Stimulated activated CD8-positive, alpha-beta memory T cell treated with anti-CD3 and anti-CD28 coated beads, Interleukin-4, amount 100 ng/mL, for 24 hours (primary cell): ENCODE results near the gene MPP2.
"Not testable (repeated sequence)": the region's sequence is repeated elsewhere in the genome, so short reads cannot be mapped to it uniquely, and the experiment has no call there.

Source experiments
- DNase-seq: peaks from one replicate; pipeline ENCODE4 v3.0.0-alpha.2; 2020; ENCODE audit warnings: low read depth

The MPP2 gene

DNA sequence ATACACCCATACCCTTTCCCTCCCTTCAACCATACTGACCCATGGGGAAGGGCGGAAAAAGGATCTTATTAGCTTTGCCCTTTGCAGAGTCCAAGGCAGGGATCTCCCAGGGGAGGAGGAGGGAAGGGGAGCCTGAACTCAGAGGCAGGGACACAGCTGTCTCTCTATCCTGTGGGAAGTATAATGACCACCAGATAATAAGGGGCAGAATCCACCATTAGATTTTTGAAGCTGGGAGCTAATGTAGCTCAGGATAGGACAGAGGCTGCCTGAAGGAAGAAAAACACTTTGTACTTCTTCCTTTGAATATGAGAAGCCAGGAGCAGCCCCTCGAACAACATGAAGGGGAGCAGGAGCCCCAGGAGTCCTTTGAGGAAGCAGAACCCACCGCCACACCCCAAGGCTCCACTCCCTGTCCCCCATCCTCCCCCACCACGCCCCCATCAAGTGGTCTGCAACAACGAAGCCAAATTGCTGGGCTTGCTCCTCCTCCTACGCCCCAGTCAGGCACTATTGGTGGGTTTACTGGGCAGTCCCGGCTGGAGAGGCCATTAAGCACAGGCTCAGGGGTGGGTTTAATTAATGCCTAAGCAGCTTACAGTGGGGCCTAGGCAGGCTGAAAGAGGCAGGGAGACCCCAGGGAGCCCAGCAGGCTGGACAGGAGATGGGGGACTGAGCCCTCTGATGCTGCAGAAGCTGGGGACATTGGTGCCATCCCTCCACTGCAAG, 5.3 kb downstream of the MPP2 start:
- DNase-seq, result no peak

GRCh38 chr17:43900858-43901754, 6.2 kb downstream of the MPP2 start:
- no peak for DNase-seq

GRCh38 chr17:43900183-43900857, 7.0 kb downstream of the MPP2 start:
- DNase-seq, result peak; percentile 71

- no peak for DNase-seq
Measured at GRCh38 chr17:43898446-43898845, 8.9 kb downstream of the MPP2 start.

- no peak for DNase-seq
Measured at GRCh38 chr17:43897831-43898230, 9.5 kb downstream of the MPP2 start.

GRCh38 chr17:43894494-43894893, 12.8 kb downstream of the MPP2 start:
- DNase-seq, result not testable (repeated sequence)

DNA sequence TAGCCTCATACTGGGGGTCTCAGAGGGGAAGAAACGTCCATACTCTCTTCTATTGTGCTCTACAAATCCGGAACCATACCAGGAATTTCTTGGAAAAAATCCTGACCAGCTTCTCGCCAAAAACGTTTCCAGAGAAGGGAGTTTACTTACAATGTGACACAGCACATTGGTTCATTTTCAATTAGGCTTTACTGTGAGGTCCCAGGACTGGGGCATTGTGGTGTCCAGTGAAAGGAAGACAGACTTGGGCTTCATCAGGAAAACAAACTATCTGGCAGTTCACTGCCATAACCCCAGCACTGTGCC, 14.7 kb downstream of the MPP2 start:
- DNase-seq, result no peak

GRCh38 chr17:43891851-43892646, 15.3 kb downstream of the MPP2 start:
- no peak for DNase-seq

DNA sequence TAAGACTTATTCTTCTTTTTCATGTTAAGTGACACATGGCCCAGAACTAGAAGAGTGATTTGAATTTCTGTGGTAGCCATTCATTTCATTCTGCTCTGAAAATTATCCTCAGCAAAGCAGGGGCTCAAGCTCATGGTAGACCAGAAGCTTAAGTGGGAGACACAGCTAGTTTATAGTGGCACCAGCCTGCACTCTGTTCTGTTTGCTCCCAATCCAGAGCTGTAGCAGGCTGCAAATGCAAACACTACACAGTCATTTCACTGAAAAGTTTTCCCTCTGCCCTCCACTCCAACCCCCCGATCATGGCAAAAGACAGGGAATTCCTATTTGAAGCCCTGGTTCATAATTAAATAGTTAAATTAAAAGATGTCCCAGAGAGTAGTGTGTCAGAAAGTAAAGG, 17.1 kb downstream of the MPP2 start:
- no peak for DNase-seq

DNA sequence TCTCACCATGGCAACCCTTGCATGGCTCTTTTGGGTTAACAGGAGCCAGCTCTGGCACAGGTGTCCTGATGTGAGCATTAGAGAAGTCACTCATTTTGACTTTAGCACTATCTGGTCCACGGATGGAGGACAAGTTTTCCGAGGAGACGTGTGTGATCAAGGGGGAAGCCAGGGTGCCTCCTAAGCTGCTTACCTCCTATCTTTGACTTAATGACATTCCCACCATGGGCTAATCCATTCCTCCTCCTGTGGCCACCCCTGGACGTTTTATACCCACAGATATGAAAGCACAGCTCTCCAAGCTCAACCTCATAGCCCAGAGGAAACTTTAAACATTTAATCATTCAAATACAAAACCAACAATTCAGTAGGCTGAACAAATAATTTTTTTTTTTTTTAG, 18.8 kb downstream of the MPP2 start:
- DNase-seq, result no peak

DNA sequence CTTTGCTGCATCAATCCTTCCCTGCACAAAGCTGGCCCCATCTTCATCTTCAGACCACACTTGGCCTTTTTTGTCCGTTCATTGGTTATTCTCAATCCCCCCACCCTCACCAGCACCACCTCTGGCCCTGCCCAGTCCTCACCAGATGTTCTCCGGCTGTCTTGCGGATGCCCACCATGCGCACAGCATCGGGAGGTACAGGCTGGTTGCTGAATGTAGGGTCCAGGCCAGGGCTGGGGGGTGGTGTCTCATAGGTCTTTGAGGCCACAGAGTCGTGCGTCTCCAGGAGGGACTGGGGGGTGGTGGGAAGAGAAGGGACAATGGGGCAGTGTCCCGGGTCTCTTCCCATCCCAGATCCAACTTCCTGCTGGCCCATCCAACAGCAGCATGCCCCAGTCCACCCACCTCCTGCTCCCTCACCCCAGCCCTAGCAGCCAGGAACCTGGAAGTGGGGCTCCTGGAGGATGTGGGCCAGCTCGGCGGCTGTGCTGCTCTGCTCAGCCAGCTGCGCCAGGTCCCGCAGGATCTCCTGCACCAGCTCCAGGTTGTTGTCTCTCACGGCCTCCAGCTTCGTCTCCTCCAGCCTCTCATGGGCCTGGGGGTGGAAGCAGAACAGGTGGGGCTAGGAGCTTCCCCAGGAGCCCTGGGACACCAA, 24.4 kb downstream of the MPP2 start:
- DNase-seq, result no peak

- DNase-seq, result no peak
Measured at GRCh38 chr17:43881758-43882505, 25.4 kb downstream of the MPP2 start.

DNA sequence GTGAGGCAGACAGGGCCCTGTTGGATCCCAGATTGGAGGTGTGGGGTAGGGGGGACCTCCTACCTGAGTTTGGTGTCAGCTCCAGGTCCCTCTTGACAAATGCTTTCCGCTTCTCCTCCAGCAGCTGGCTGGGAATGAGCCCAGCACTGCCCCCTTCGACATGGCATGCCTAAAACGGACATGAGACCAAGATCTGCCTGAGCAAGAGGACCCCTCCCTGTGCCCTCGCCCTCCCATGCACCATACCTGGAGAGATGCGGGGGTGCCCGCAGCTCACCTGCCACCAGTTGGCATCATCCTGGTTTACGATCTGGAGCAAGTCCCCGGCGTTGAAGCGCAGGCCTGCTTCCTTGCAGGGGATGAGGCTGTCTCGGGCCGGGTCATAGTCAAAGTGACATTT, 26.2 kb downstream of the MPP2 start:
- no peak for DNase-seq

GRCh38 chr17:43880420-43880991, 26.8 kb downstream of the MPP2 start:
- DNase-seq, result peak; percentile 9

DNA sequence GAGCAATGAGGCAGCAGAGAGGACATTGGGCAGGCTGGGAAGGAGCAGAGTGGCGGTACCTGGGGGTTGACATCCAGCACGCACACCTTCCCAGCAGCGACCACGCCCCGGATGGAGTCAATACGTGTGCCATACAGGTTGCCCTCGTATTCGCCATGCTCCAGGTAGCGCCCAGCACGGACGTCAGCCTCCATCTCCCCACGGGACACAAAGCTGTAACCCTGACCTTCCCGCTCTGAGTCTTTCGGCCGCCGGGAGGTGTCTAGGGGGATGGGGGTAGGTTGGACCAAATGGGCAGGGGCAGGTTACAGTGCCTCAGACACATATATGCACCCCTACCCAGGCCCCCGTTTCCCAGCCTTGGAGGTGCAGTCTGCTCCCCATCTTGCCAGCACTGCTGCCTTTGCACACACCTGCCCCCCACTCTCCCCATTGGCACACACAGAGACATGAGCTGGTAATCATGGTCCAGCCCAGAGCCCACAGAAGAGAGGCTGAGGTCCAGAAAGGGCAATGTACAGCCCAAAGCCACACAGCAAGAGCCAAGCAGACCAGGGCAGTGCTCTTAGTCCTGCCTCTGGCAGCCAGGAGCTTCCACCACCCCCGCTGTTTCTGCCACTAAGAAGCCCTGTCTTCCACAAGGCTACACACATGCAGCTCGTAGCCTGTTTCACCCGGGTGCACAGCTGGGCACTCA, 27.5 kb downstream of the MPP2 start:
- DNase-seq, result no peak

- peak; percentile 55 for DNase-seq
Measured at GRCh38 chr17:43878260-43879175, 28.8 kb downstream of the MPP2 start.

- no peak for DNase-seq
Measured at GRCh38 chr17:43877451-43878155, 29.7 kb downstream of the MPP2 start.

DNA sequence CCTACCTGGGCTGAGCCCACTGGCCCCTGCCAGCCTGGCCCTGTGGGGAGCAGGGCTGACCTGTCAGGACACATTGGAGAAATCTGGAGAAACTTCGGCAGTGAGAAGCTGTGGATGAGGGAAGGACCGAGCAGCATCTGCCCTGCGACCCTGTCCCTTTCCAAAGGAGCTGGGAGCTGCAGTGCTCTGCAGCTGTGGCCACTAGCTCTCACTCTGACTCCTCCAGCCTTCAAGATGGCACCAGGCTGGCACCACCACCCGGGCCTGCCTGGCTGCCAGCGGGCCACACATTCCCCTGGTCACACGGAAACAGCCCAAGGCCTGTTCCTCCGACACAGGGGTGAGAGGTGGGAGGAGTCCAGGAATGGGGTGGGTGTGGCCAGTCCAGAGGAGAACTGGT, 30.3 kb downstream of the MPP2 start:
- no peak for DNase-seq
